NCI-H510A treated with DMSO at 0.1 percent for 48 hours (cell line): ENCODE results near the gene EFNA1.

Experiments used
- DNase-seq: peaks from one replicate; lab custom pipeline; 2025; lab: John Stamatoyannopoulos, UW

EFNA1 gene

GRCh38 chr1:155127105-155127966 is at the start of gene EFNA1:
Gene EFNA1 (plus strand): TSS chr1:155127876. CDS start chr1:155127978, 102 bp downstream.
- DNase-seq = peak; percentile 59

- no peak for DNase-seq
Measured at GRCh38 chr1:155078469-155079209, 49.0 kb upstream of the EFNA1 start, which contains the start of gene EFNA3. Gene EFNA3 (plus strand): TSS chr1:155078837. CDS start chr1:155078942, 105 bp downstream.

GRCh38 chr1:155079210-155079486 is 48.5 kb upstream of the EFNA1 start:
- DNase-seq = no peak

- no peak for DNase-seq
Measured at GRCh38 chr1:155079487-155080311, 48.0 kb upstream of the EFNA1 start.

- peak; percentile 35 for DNase-seq
Measured at GRCh38 chr1:155080312-155081228, 47.1 kb upstream of the EFNA1 start.

GRCh38 chr1:155081472-155082300 is 46.0 kb upstream of the EFNA1 start:
- DNase-seq = no peak

- DNase-seq = no peak
Measured at GRCh38 chr1:155082301-155083051, 45.2 kb upstream of the EFNA1 start.

GRCh38 chr1:155083052-155083541 is 44.6 kb upstream of the EFNA1 start:
- no peak for DNase-seq

GRCh38 chr1:155083865-155084721 is 43.6 kb upstream of the EFNA1 start:
- DNase-seq = peak; percentile 29

GRCh38 chr1:155084722-155085503 is 42.8 kb upstream of the EFNA1 start:
- peak; percentile 95 for DNase-seq

- DNase-seq = no peak
Measured at GRCh38 chr1:155085504-155086127, 42.1 kb upstream of the EFNA1 start.

GRCh38 chr1:155086128-155086741 is 41.4 kb upstream of the EFNA1 start:
- DNase-seq = peak; percentile 64

- no peak for DNase-seq
Measured at GRCh38 chr1:155086856-155087535, 40.7 kb upstream of the EFNA1 start.

GRCh38 chr1:155091071-155092051 is 36.3 kb upstream of the EFNA1 start:
- DNase-seq = peak; percentile 63

GRCh38 chr1:155092131-155092530 is 35.5 kb upstream of the EFNA1 start:
- DNase-seq = no peak
